ENCODE results near the gene PPM1D.
A peak's percentile ranks its signal among the peaks of the same experiment; 100 is the strongest.

Gene PPM1D

GRCh38 chr17:60618080-60618479, 18.1 kb downstream of the PPM1D start:
- no peak for DNase-seq

- no peak for DNase-seq
Observed at GRCh38 chr17:60618854-60619526, 19.0 kb downstream of the PPM1D start.

GRCh38 chr17:60622961-60623360, 23.0 kb downstream of the PPM1D start:
- DNase-seq = no peak

- no peak for DNase-seq
Observed at GRCh38 chr17:60623415-60623814, 23.4 kb downstream of the PPM1D start.

GRCh38 chr17:60627124-60627523, 27.1 kb downstream of the PPM1D start:
- no peak for DNase-seq

GRCh38 chr17:60628252-60628889, 28.4 kb downstream of the PPM1D start:
- DNase-seq = no peak

DNA sequence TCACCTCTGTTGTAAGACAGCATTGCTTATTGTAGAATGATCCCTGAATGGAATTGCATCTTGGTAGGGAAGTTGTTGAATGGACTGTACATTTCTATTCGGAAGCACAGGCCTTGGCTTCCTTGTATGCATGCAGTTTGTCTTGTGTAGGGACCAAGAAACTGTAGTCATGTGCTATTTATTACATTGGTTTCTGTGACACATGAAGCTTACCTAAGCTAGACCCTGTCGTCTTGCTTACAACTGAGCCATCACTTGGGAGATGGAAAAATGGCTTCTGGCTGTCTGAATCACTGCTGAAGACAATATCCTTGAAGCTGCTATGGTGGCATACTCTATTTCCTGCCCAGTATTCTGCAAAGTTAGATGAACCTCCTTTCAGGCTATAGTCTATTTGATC, 29.1 kb downstream of the PPM1D start:
- DNase-seq = no peak

DNA sequence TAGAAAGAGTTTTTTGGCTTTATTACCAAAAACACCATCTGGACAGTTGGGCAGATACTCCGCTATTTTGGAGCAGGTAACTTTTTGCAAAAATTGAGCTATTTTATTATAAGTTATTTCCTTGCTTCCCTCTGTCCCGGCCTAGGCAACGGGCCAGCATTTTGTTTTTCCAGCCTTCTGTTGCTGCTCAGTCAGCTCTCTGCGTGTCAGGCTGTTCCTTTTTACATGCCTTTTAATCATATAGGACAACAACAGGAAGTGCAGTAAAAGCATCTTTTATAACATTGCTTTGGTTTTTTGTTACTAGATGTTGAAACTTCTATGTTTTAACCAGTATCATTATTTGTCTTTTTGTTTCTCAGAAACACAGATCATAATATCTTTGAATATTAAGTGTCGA, 30.4 kb downstream of the PPM1D start:
- no peak for DNase-seq

- no peak for DNase-seq
Observed at GRCh38 chr17:60631119-60631518, 31.1 kb downstream of the PPM1D start.

GRCh38 chr17:60637683-60638082, 37.7 kb downstream of the PPM1D start:
- no peak for DNase-seq

DNA sequence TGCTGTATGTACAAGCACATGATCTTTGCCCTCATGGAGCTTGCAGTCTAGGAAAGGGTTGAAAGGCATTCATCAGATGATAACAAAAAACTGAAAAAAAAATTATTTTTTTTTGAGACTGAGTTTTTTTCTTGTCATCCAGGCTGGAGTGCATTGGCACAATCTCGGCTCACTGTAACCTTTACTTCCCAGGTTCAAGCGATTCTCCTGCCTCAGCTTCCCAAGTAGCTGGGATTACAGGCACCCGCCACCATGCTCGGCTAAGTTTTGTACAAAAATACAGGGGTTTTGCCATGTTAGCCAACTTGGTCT, 39.0 kb downstream of the PPM1D start:
- DNase-seq = no peak

DNA sequence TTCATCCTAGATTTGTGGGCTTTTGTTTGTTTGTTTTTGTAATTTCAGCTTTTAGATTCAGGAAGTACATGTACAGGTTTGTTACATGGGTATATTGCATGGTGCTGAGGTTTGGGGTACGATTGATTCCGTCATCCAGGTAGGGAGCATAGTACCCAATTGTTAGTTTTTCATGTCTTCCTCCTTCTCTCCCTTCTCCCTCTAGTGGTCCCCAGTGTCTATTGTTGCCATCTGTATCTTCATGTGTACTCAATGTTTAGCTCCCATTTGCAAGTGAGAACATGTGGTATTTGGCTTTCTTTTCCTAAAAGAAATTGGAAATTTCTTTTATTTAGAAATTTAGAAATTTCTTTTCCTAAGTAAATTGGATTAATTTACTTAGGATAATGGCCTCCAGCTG, 40.5 kb downstream of the PPM1D start:
- DNase-seq = no peak

GRCh38 chr17:60641126-60641525, 41.1 kb downstream of the PPM1D start:
- DNase-seq = no peak

GRCh38 chr17:60641810-60642220, 41.8 kb downstream of the PPM1D start:
- peak; percentile 25 for DNase-seq

DNA sequence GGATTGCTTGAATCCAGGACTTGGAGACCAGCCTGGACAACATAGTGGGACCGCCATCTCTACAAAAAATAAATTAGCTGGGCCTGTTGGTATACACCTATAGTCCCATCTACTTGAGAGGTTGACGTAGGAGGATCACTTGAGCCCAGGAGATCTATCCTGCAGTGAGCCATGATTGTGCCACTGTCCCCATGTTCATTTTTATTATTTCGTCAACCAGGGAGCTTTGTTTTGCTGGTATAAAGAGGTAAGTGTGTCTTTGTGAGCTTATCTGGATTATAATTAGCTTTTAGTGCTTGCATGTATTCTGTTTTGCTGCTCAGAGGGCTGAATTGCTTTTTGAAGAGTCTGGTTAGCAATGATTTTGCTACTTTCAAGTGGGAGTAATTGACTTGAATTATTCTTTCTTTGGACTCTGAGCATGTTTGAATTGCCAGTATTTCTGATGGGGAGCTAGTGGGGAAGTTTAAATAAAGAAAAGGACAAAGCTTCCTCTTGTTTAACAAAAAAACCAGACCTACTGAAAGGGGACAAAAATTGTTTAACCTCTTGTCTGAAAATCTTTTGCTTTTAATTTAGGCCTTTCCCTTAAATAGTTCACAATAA, 46.0 kb downstream of the PPM1D start:
- DNase-seq = no peak

DNA sequence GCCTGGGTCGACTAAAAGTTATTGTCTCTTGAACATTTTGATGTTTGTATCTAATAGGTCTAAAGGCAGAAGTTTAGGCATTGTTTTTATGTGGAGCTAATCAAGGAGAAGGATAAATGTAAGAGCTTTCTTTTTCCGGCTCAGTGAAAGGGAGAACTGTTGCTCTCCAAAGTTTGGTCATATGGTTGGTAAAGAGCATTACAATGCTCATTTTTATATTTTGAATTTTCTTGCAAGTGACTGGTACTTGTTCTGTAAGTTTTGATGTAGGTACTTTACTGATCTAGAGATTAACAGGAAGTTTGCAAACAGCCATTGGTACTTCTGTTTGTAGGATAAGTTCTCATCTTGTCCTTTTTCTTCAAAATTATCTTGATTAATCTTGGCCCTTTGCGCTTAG, 46.7 kb downstream of the PPM1D start:
- no peak for DNase-seq

DNA sequence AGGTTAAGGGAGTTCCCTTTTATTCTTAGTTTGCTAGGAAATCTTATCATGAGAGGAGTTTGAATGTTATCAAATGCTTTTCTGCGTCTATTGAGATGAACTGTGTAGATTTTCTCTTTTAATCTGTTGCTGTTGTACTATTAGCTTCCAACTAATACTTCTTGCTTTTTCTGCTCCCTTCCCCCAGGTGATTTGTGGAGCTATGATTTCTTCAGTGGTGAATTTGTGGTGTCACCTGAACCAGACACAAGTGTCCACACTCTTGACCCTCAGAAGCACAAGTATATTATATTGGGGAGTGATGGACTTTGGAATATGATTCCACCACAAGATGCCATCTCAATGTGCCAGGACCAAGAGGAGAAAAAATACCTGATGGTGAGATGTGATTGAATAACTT, 47.7 kb downstream of the PPM1D start:
- no peak for DNase-seq

DNA sequence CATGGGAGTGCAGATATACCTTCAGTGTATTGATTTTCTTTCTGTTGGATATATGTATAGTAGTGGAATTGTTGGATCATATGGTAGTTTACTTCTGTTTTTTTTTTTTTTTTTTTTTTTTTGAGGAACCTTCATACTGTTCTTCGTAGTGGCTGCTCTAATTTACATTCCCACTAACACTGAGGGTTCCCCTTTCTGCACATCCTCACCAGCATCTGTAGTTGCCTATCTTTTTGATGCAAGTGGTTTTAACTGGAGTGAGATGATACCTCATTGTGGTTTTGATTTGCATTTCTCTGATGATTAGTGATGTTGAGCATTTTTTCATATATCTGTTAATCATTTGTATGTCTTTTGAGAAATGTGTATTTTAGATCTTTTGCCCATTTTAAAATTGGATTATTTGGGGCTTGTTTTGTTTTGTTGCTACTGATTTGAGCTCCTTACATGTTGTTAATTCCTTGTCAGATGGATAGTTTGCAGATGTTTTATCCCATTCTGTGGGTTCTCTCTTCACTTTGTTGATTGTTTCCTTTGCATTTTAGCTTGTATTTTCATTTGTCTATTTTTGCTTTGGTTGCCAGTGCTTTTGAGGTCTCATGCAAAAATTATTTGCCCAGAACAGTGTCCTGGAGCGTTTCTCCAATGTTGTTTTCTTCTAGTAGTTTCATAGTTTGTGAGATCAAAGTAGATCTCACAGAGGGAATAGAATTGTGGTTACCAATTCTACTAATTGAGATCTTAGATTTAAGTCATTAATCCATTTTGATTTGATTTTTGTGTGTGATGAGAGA, 52.7 kb downstream of the PPM1D start:
- DNase-seq = no peak

GRCh38 chr17:60653569-60653968, 53.6 kb downstream of the PPM1D start:
- DNase-seq = no peak

DNA sequence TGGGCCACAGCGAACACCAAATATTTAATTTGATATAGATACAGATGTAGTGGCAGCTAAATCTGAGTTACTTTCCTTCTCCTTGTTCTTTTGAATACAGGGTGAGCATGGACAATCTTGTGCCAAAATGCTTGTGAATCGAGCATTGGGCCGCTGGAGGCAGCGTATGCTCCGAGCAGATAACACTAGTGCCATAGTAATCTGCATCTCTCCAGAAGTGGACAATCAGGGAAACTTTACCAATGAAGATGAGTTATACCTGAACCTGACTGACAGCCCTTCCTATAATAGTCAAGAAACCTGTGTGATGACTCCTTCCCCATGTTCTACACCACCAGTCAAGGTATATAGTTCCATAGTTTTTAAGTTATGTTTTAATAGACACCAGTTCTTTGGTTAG, 56.5 kb downstream of the PPM1D start:
- no peak for DNase-seq

- no peak for DNase-seq
Observed at GRCh38 chr17:60659156-60659555, 59.2 kb downstream of the PPM1D start.

- DNase-seq = no peak
Observed at GRCh38 chr17:60661489-60661888, 61.5 kb downstream of the PPM1D start.

DNA sequence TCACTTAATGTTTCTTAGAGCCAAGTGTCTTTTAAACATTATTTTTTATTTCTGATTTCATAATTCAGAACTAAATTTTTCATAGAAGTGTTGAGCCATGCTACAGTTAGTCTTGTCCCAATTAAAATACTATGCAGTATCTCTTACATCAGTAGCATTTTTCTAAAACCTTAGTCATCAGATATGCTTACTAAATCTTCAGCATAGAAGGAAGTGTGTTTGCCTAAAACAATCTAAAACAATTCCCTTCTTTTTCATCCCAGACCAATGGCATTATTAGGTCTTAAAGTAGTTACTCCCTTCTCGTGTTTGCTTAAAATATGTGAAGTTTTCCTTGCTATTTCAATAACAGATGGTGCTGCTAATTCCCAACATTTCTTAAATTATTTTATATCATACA, 64.0 kb downstream of the PPM1D start:
- DNase-seq = no peak

All from right kidney (tissue), 1 donor.